ACC112 (cell line): ENCODE results near the gene CENPA.
"Not testable (repeated sequence)": the region's sequence is repeated elsewhere in the genome, so short reads cannot be mapped to it uniquely, and the experiment has no call there.

Experiments
- H2AFZ ChIP-seq: fragments of 200-600 bp; sonication (generic); one replicate; pipeline ENCODE4 v1.6.0; 2017; ENCODE audit warnings: antibody characterized with exemption, low read length; ENCODE audit not compliant: unreplicated experiment
- H3K27ac ChIP-seq: fragments of 200-600 bp; sonication (generic); 2 replicates; pipeline ENCODE4 v1.5.1; 2014; ENCODE audit warnings: low read depth, mild to moderate bottlenecking, antibody characterized with exemption, low read length, moderate library complexity
- H3K27me3 ChIP-seq: fragments of 200-600 bp; sonication (generic); 2 replicates; pipeline ENCODE4 v1.6.1; 2014; ENCODE audit warnings: mild to moderate bottlenecking, antibody characterized with exemption, low read length, moderate library complexity, mixed read lengths; ENCODE audit not compliant: insufficient read depth
- H3K36me3 ChIP-seq: fragments of 200-600 bp; sonication (generic); 2 replicates; pipeline ENCODE4 v1.6.1; 2016; ENCODE audit warnings: mild to moderate bottlenecking, antibody characterized with exemption, low read length, moderate library complexity, mixed read lengths; ENCODE audit not compliant: insufficient read depth
- H3K4me1 ChIP-seq: fragments of 200-600 bp; sonication (generic); one replicate; pipeline ENCODE4 v1.6.1; 2016; ENCODE audit warnings: low read length, mixed read lengths; ENCODE audit not compliant: insufficient read depth, unreplicated experiment, control insufficient read depth
- H3K4me3 ChIP-seq: fragments of 200-600 bp; sonication (generic); 2 replicates; pipeline ENCODE4 v1.5.1; 2014; ENCODE audit warnings: mild to moderate bottlenecking, low read depth, low read length
- H3K79me2 ChIP-seq: fragments of 200-600 bp; sonication (generic); one replicate; pipeline ENCODE4 v1.6.0; 2016; ENCODE audit warnings: low read length; ENCODE audit not compliant: control insufficient read depth, unreplicated experiment, insufficient read depth

The CENPA gene

DNA sequence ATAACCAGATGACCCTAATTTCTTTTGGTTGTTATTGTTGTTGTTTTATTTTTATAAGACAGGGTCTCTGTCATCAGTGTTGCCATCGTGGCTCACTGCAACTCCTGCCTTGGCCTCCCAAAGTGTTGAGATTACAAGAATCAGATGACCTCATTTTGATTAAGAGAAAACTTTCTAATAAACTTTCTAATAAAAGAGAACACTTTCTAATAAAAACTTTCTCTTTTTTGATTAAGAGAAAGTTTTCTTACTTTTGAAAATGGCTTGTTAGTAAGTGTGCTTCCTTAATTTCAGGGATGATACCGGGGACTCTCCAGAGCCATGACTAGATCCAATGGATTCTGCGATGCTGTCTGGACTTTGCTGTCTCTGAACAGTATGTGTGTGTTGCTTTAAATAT is 7.7 kb downstream of the CENPA start:
- Histone ChIP-seq H3K4me1 (no peaks in the 10 kb centered on the region), H2AFZ (no peak overlapping the region), H3K4me3 (no peak overlapping the region), H3K27ac (no peak overlapping the region), H3K79me2 (peaks cover 36% of the 10 kb centered on the region), H3K27me3 (no peaks in the 10 kb centered on the region), H3K36me3 (peaks cover 42% of the 10 kb centered on the region)

DNA sequence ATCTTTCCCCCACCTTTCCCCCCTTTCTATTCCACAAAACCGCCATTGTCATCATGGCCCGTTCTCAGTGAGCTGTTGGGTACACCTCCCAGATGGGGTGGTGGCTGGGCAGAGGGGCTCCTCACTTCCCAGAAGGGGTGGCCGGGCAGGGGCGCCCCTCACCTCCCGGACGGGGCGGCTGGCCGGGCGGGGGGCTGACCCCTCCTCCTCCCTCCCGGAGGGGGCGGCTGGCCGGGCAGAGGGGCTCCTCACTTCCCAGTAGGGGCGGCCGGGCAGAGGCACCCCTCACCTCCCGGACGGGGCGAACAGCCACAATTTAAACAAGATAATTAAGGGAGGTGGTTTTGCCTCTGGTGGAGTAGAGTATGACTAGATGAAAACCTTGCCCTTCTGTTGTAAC is 9.3 kb downstream of the CENPA start:
- H3K4me3 ChIP-seq, H2AFZ ChIP-seq, H3K27me3 ChIP-seq, H3K4me1 ChIP-seq, H3K27ac ChIP-seq: not testable (repeated sequence)
- Histone ChIP-seq H3K79me2 (peaks cover 20% of the 10 kb centered on the region), H3K36me3 (peaks cover 36% of the 10 kb centered on the region)

DNA sequence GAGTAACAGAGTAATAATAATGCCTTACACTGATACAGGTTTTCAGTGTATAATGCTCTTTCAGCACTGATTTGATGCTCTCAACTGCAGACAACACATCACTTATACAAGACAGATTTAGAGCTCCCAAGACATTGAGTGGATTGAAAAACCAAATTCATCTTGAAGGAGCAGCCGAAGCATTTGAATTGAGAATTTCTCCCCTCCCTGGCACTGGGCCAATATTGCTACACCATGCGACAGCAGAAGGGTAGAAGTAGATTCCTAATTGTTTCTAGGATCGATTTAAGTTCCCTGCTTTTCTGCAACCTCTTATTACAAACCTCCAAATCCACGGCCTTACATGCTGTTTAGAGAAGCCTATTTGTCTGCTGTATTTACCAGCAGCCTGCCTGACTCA is 15.5 kb downstream of the CENPA start:
- no peak overlapping the region for H2AFZ ChIP-seq
- peaks cover 4% of the 10 kb centered on the region; the same call in 1 of the 2 replicates for H3K36me3 ChIP-seq
- H3K27me3 ChIP-seq, result no peaks in the 10 kb centered on the region

DNA sequence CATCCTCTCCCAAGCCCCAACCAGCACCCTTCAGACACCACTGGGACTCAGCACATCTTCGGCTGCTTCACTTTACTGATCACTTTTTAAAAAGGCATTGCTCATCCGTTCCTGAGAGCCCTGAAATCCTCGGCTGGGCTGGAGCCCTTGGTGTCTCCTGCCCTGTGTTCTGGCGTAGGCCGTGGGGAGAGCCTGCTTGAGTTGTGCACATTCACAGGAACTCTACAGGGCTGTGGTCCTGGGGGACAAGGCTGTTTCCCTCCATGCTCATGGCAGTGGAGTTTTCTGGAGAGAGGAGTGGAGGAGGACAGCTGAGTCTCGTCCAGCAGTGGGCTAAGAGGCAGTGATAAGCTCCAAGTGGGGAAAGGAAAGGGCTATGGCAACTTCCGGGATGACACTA is 15.9 kb downstream of the CENPA start:
- H3K79me2 ChIP-seq, result no peaks in the 10 kb centered on the region
- H3K27me3 ChIP-seq, result no peaks in the 10 kb centered on the region
- no peak overlapping the region for H3K27ac ChIP-seq
- no peaks in the 10 kb centered on the region for H3K36me3 ChIP-seq
- no peak overlapping the region for H2AFZ ChIP-seq
- no peak overlapping the region for H3K4me3 ChIP-seq
- no peaks in the 10 kb centered on the region for H3K4me1 ChIP-seq

More for the DNA sequence above, 15.5 kb downstream of the CENPA start:
- Histone ChIP-seq H3K4me1 (no peaks in the 10 kb centered on the region), H3K4me3 (no peak overlapping the region), H3K27ac (no peak overlapping the region), H3K79me2 (no peaks in the 10 kb centered on the region)

DNA sequence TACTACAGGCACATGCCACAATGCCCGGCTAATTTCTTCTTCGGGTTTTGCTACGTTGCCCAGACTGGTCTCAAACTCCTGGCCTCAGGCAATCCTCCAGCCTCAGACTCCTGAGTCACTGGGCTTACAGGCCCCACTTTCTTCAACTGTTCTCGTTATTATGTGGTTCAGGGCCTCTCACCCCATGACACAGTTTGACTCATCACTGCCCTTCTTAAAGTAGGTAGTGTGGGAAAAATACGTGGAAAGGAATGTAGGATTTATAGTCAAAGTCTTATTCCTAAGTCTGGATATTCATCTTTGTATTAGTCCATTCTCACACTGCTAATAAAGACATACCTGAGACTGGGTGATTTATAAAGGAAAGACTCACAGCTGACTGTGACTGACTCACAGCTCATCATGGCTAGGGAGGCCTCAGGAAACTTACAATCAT is 19.4 kb downstream of the CENPA start:
- H3K4me1 ChIP-seq, result no peaks in the 10 kb centered on the region
- no peaks in the 10 kb centered on the region for H3K36me3 ChIP-seq
- peaks cover 3% of the 10 kb centered on the region; the same call in 1 of the 2 replicates for H3K27me3 ChIP-seq
- H2AFZ ChIP-seq, result no peak overlapping the region
- H3K27ac ChIP-seq, result peak overlapping the region; percentile 33; the same call in 1 of the 2 replicates
- no peaks in the 10 kb centered on the region for H3K79me2 ChIP-seq
- H3K4me3 ChIP-seq, result no peak overlapping the region

DNA sequence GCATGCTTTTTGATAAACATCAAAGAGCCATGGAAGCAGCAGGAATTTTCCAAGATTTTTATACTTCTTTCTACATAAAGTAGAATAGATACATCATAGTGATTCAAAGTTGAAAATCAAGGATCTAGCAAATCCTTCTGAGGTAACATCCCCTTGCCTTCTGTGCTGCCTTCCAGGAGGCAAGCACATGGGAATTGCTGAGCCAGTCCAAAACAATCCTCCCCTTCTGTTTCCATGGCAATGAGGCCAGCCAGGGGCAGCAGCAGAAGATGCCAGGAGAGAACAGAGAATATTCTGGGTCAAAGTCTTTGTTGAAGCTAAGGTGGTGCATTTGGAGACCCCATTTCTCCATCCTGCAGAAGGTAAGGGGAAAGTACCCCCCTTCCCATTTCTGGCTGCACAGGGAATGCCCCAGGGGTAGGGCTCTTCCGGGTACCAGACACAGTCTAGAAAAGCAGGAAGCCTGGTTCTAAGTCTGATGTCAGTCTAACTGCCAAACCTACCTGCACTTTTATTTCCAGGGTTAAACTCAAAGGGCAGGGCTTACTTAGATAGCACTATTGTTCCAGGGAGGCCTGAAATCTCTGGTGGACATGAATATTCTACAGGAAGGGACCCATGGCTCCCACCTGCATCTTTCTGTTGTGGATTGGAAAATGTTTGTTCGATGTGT is 22.1 kb downstream of the CENPA start:
- H2AFZ ChIP-seq, result no peak overlapping the region
- H3K4me3 ChIP-seq, result no peak overlapping the region
- H3K27ac ChIP-seq, result no peak overlapping the region
- peaks cover 12% of the 10 kb centered on the region; the same call in 1 of the 2 replicates for H3K27me3 ChIP-seq
- H3K79me2 ChIP-seq, result no peaks in the 10 kb centered on the region
- H3K36me3 ChIP-seq, result no peaks in the 10 kb centered on the region
- no peaks in the 10 kb centered on the region for H3K4me1 ChIP-seq

DNA sequence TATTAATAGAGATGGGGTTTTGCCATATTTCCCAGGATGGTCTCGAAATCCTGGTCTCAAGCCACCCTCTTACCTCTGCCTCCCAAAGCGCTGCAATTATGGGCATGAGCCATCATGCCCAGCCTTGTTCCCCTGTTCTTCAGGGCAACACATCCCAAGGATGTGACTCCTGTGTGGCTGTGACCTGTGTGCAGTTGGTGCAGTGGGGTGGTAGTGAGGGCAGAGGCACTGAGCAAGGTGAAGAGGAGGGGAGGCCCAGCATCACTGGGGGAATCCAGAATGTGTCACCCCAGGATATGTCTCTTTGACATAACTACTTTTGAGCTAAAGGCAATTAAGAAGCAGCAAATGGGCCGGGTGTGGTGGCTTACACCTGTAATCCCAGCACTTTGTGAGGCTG is 23.4 kb downstream of the CENPA start:
- Histone ChIP-seq H2AFZ (no peak overlapping the region), H3K27ac (no peak overlapping the region), H3K79me2 (no peaks in the 10 kb centered on the region), H3K4me1 (no peaks in the 10 kb centered on the region), H3K4me3 (no peak overlapping the region), H3K36me3 (no peaks in the 10 kb centered on the region), H3K27me3 (peaks cover 15% of the 10 kb centered on the region; the same call in 1 of the 2 replicates)

DNA sequence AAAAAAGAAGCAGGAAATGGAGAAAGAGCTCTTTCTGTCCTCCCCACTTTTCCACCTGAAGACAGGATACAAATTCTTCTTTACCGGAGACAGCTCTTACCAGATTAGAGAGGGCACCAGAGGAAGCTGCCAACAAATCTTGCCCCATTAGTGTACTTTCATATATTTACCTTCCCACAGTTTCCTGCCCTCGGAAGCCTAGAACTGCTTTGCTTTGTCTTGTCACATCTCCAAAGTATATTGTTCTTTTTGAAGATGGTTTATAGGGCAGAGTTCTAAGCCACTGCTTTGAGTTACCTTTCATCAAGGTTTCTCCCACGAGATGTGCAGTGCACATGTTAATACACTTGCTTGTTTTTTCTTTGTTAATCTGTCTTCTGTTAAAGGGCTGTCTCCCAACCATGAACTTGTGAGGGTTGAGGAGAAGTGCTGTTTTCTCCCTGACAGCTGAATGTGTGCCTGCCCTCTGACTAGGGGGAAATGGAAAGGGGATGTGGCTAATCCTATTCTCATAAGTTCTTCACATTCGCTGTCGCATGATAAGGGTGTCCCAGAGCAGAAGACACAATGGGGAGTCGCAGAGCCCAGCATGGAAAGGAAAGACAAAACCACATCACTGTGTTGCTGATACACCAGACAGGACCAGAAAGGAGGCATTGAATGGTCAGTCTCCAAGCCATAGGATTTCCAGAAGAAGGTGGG is 24.2 kb downstream of the CENPA start:
- Histone ChIP-seq H3K4me3 (no peak overlapping the region), H3K79me2 (no peaks in the 10 kb centered on the region), H3K27me3 (peaks cover 15% of the 10 kb centered on the region; the same call in 1 of the 2 replicates), H3K27ac (no peak overlapping the region), H3K36me3 (no peaks in the 10 kb centered on the region), H2AFZ (no peak overlapping the region), H3K4me1 (no peaks in the 10 kb centered on the region)

DNA sequence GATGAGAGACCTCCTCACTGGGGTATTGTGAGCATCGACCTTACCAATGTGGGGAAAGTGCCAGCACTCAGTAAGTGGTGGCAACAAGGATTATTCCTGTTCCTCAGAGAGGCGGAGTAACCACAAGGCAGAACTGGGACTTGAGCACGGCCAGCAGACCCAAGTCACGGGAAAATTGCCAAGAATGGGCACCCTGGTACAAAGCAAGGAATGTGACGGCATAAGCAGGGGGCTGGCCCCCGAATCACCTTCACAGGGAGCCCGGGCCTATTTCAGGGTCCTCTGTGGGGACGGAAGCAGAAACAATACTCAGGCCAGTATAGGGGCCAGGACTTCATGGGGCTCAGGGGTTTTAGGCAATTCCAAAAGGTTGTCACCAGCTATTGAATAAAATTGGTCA is 25.4 kb downstream of the CENPA start:
- H3K4me3 ChIP-seq, result no peak overlapping the region
- no peaks in the 10 kb centered on the region for H3K36me3 ChIP-seq
- no peak overlapping the region for H2AFZ ChIP-seq
- H3K27ac ChIP-seq, result no peak overlapping the region
- H3K4me1 ChIP-seq, result no peaks in the 10 kb centered on the region
- H3K79me2 ChIP-seq, result no peaks in the 10 kb centered on the region
- peaks cover 15% of the 10 kb centered on the region; the same call in 1 of the 2 replicates for H3K27me3 ChIP-seq

DNA sequence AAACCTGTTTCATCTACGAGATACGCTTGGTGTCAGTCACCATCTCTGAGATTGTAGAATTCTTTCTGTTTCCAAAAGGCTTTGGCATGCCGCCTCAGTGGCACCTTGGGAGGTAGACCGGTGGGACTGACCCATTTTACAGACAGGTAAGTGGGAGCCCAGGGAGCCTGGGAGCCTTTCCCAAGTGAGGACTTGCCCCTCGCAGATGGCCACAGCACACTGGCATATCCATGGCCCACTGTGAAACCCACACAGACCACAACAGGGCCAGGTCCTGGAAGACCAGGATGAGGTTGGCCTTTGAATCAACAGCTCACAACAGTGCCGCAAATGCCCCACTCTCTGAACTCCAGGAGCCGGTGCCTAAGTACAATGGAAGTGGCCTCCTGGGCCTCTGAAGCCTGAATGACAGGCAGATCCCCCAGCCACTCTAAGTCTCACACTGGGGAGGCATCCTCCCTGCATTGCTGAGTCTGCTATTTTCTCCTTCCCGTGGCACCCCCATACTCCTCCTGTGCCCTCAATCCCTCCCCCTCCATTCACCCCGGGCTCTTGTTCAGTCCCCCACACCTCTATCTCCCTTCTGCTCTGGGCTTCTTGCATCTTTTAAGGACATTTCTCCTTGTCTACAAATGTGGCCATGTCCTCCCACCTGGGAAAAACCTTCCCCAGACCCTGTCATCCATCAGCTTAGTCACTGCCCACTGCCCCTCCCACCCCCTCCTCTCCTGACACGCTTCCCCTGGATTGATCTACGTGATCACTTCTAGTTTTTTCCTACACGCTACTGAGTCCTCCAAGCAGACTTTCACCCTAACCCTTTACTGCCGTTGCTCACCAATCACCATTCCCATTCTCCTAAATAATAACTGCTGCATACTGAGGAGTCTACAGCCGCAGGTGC is 26.2 kb downstream of the CENPA start:
- Histone ChIP-seq H3K79me2 (no peaks in the 10 kb centered on the region), H3K4me3 (no peak overlapping the region), H3K4me1 (no peaks in the 10 kb centered on the region), H3K36me3 (no peaks in the 10 kb centered on the region), H2AFZ (no peak overlapping the region), H3K27ac (no peak overlapping the region), H3K27me3 (peaks cover 23% of the 10 kb centered on the region)
